ENCODE data around the gene NRARP.
"Not testable (repeated sequence)": the region's sequence is repeated elsewhere in the genome, so short reads cannot be mapped to it uniquely, and the experiment has no call there.

NRARP gene

GRCh38 chr9:137302118-137302448, at the start of gene NRARP:
TSS of gene NRARP (minus strand) at chr9:137302271. CDS start at chr9:137301928, 343 bp downstream.
- peak; percentile 94 for DNase-seq

GRCh38 chr9:137350696-137351584, 48.9 kb upstream of the NRARP start:
- DNase-seq: no peak

GRCh38 chr9:137349471-137350033, 47.5 kb upstream of the NRARP start:
- DNase-seq: no peak

GRCh38 chr9:137348769-137349470, 46.8 kb upstream of the NRARP start:
- DNase-seq: no peak

- no peak for DNase-seq
Measured at GRCh38 chr9:137347928-137348327, 45.9 kb upstream of the NRARP start.

GRCh38 chr9:137342482-137342881, 40.4 kb upstream of the NRARP start:
- no peak for DNase-seq

GRCh38 chr9:137341227-137341626, 39.2 kb upstream of the NRARP start:
- no peak for DNase-seq

GRCh38 chr9:137339908-137340462, 37.9 kb upstream of the NRARP start:
- not testable (repeated sequence) for DNase-seq

- no peak for DNase-seq
Measured at GRCh38 chr9:137339045-137339907, 37.2 kb upstream of the NRARP start.

GRCh38 chr9:137336735-137337134, 34.7 kb upstream of the NRARP start:
- no peak for DNase-seq

GRCh38 chr9:137333016-137333671, 31.1 kb upstream of the NRARP start:
- DNase-seq: no peak

GRCh38 chr9:137331929-137332328, 29.9 kb upstream of the NRARP start:
- DNase-seq: no peak

- DNase-seq: no peak
Measured at GRCh38 chr9:137330689-137331088, 28.6 kb upstream of the NRARP start.

- DNase-seq: not testable (repeated sequence)
Measured at GRCh38 chr9:137329590-137329989, 27.5 kb upstream of the NRARP start.

GRCh38 chr9:137327641-137328550, 25.8 kb upstream of the NRARP start:
- DNase-seq: not testable (repeated sequence)

GRCh38 chr9:137326445-137327065, 24.5 kb upstream of the NRARP start:
- no peak for DNase-seq

- no peak for DNase-seq
Measured at GRCh38 chr9:137325799-137326198, 23.7 kb upstream of the NRARP start.

GRCh38 chr9:137325124-137325523, 23.1 kb upstream of the NRARP start:
- DNase-seq: no peak

- DNase-seq: no peak
Measured at GRCh38 chr9:137323531-137324331, 21.7 kb upstream of the NRARP start.

All from CD4-positive, alpha-beta T cell treated with Interleukin-6 for 4 hours (primary cell).